ENCODE measurements around the gene PRRT1B.

The PRRT1B gene

DNA sequence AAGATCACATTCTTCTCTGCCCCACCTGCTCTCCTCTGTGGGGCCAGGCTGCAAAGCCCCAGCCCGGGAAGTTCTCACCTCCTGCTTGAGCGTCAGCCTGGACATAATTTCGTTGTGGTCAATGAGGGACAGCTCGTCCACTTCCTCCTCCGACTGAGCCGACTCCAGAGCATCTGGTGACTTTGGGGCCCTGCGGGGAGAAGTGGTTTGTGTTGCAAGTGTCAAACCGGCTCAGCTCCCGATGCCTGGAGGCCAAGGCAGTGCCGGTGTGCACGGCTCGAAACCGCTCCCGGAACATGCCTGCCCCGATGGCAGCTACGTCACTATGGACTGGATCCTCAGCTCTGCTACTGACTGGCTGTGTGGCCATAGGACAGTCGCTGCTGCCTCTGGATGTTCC is 52.8 kb downstream of the PRRT1B start:
- Histone ChIP-seq H4K91ac (ENCODE audit: low read depth, low read length) (no peak overlapping the region), H3K79me2 (ENCODE audit: control insufficient read depth, insufficient read depth, low read length, poor library complexity) (no peaks in the 10 kb centered on the region), H3K4me2 (ENCODE audit: low read length) (no peak overlapping the region), H4K12ac (ENCODE audit: low read depth, low read length) (no peak overlapping the region), H3K27me3 (ENCODE audit: insufficient read depth, low read length) (no peaks in the 10 kb centered on the region), H2BK120ac (ENCODE audit: insufficient read depth, low read length, poor library complexity) (no peak overlapping the region), H3K4me3 (ENCODE audit: low read depth, low read length) (no peak overlapping the region), H3K14ac (ENCODE audit: low read length) (no peak overlapping the region), H3K9ac (ENCODE audit: low read length) (no peak overlapping the region), H3K9me3 (ENCODE audit: insufficient read depth, low read depth, low read length) (no peaks in the 10 kb centered on the region), H3K79me1 (ENCODE audit: low read length) (peaks cover 5% of the 10 kb centered on the region), H2BK12ac (ENCODE audit: low read length) (no peak overlapping the region), H3K27ac (ENCODE audit: low read depth, low read length) (no peak overlapping the region), H2BK5ac (ENCODE audit: low read depth, low read length, poor library complexity) (no peak overlapping the region), H3K4ac (ENCODE audit: low read depth, low read length) (no peak overlapping the region), H3K4me1 (ENCODE audit: control insufficient read depth in 1 of 2, insufficient read depth in 2 of 2, low read length in 2 of 2) (peaks cover 10 to 15% of the 10 kb centered on the region in 2 experiments), H2AFZ (ENCODE audit: insufficient read depth, low read length, poor library complexity) (no peak overlapping the region), H3K18ac (ENCODE audit: low read length) (no peak overlapping the region), H2AK5ac (ENCODE audit: low read length) (no peak overlapping the region), H3K23ac (ENCODE audit: low read length) (no peak overlapping the region), H4K8ac (ENCODE audit: low read depth, low read length) (no peak overlapping the region), H3K36me3 (ENCODE audit: control insufficient read depth in 1 of 2, insufficient read depth in 2 of 2, low read length in 2 of 2) (peaks cover 63 to 77% of the 10 kb centered on the region in 2 experiments)
- peak; percentile 92 to 95 for DNase-seq
- no CpG with 5 or more reads among the region's 17 CpGs for WGBS (ENCODE audit: extremely low coverage, insufficient coverage, insufficient read length)

DNA sequence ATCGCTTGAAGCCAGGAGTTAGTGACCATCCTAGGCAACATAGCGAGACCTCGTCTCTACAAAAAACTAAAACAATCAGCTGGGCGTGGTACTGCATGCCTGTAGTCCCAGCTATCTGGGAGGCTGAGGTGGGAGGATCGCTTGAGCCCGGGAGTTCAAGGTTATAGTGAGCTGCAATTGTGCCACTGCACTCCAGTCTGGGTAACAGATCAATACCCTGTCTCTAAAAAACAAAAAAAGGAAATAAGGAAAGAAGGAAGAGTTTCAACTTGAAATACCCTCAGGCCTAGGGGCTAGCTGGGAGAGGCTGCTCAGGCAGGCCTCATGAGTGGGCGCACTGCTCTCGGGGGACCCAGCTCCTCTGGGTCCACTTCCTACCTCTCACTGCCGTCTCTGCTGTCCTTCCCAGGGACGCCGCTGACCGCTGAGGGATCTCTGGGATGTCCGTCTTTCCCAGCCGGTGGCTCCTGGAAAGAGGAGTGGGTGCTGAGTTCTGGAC is 56.4 kb downstream of the PRRT1B start:
- Histone ChIP-seq H4K8ac (ENCODE audit: low read depth, low read length) (no peak overlapping the region), H3K79me2 (ENCODE audit: control insufficient read depth, insufficient read depth, low read length, poor library complexity) (no peaks in the 10 kb centered on the region), H3K27me3 (ENCODE audit: insufficient read depth, low read length) (no peaks in the 10 kb centered on the region), H2AK5ac (ENCODE audit: low read length) (no peak overlapping the region), H3K9ac (ENCODE audit: low read length) (no peak overlapping the region), H3K27ac (ENCODE audit: low read depth, low read length) (no peak overlapping the region), H4K91ac (ENCODE audit: low read depth, low read length) (no peak overlapping the region), H3K18ac (ENCODE audit: low read length) (no peak overlapping the region), H3K79me1 (ENCODE audit: low read length) (no peaks in the 10 kb centered on the region), H4K12ac (ENCODE audit: low read depth, low read length) (no peak overlapping the region), H3K9me3 (ENCODE audit: insufficient read depth, low read depth, low read length) (no peaks in the 10 kb centered on the region), H3K4me1 (ENCODE audit: control insufficient read depth in 1 of 2, insufficient read depth in 2 of 2, low read length in 2 of 2) (peaks cover 0 to 2% of the 10 kb centered on the region in 2 experiments), H3K4ac (ENCODE audit: low read depth, low read length) (no peak overlapping the region), H3K14ac (ENCODE audit: low read length) (no peak overlapping the region), H2BK120ac (ENCODE audit: insufficient read depth, low read length, poor library complexity) (no peak overlapping the region), H3K4me3 (ENCODE audit: low read depth, low read length) (no peak overlapping the region), H3K23ac (ENCODE audit: low read length) (no peak overlapping the region), H2AFZ (ENCODE audit: insufficient read depth, low read length, poor library complexity) (no peak overlapping the region), H3K36me3 (ENCODE audit: control insufficient read depth in 1 of 2, insufficient read depth in 2 of 2, low read length in 2 of 2) (peaks cover 60 to 74% of the 10 kb centered on the region in 2 experiments), H2BK5ac (ENCODE audit: low read depth, low read length, poor library complexity) (no peak overlapping the region), H2BK12ac (ENCODE audit: low read length) (no peak overlapping the region), H3K4me2 (ENCODE audit: low read length) (no peak overlapping the region)
- no peak for DNase-seq
- WGBS (ENCODE audit: extremely low coverage, insufficient coverage, insufficient read length), result no CpG with 5 or more reads among the region's 14 CpGs

DNA sequence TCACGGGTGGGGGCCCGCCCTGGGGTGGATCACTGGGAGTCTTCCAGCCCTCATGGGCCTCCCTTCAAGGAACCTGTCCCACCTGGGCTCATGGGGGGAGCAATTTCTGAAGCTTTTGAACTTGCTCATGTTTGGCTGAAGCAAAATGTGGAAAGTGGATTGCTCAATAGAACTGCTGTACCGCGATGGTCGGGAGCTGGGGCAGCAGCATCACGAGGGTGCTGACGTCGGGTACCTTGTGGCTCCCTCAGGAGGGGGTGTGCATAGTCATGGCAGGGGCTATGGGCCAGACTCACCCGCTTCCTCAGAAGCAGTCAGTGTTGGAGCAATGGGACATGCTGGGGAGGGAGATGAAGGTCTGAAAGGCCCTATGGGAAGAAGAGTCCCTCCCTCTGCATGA is 57.9 kb downstream of the PRRT1B start:
- H3K4me2 ChIP-seq (ENCODE audit: low read length), result no peak overlapping the region
- H2BK5ac ChIP-seq (ENCODE audit: low read depth, low read length, poor library complexity), result no peak overlapping the region
- no peak overlapping the region for H2BK12ac ChIP-seq (ENCODE audit: low read length)
- H3K14ac ChIP-seq (ENCODE audit: low read length), result no peak overlapping the region
- H3K79me2 ChIP-seq (ENCODE audit: control insufficient read depth, insufficient read depth, low read length, poor library complexity), result no peaks in the 10 kb centered on the region
- H4K8ac ChIP-seq (ENCODE audit: low read depth, low read length), result no peak overlapping the region
- H3K18ac ChIP-seq (ENCODE audit: low read length), result no peak overlapping the region
- H2AFZ ChIP-seq (ENCODE audit: insufficient read depth, low read length, poor library complexity), result no peak overlapping the region
- H3K4me3 ChIP-seq (ENCODE audit: low read depth, low read length), result no peak overlapping the region
- no peaks in the 10 kb centered on the region for H3K27me3 ChIP-seq (ENCODE audit: insufficient read depth, low read length)
- H3K23ac ChIP-seq (ENCODE audit: low read length), result no peak overlapping the region
- no peak overlapping the region for H4K91ac ChIP-seq (ENCODE audit: low read depth, low read length)
- H3K36me3 ChIP-seq (ENCODE audit: control insufficient read depth in 1 of 2, insufficient read depth in 2 of 2, low read length in 2 of 2), result peaks cover 53 to 70% of the 10 kb centered on the region in 2 experiments
- no peaks in the 10 kb centered on the region for H3K9me3 ChIP-seq (ENCODE audit: insufficient read depth, low read depth, low read length)
- H3K27ac ChIP-seq (ENCODE audit: low read depth, low read length), result no peak overlapping the region
- no peak for DNase-seq
- H4K12ac ChIP-seq (ENCODE audit: low read depth, low read length), result no peak overlapping the region
- peaks cover 4 to 7% of the 10 kb centered on the region in 2 experiments for H3K4me1 ChIP-seq (ENCODE audit: control insufficient read depth in 1 of 2, insufficient read depth in 2 of 2, low read length in 2 of 2)
- no CpG with 5 or more reads among the region's 9 CpGs for WGBS (ENCODE audit: extremely low coverage, insufficient coverage, insufficient read length)
- H3K79me1 ChIP-seq (ENCODE audit: low read length), result peaks cover 11% of the 10 kb centered on the region
- no peak overlapping the region for H3K4ac ChIP-seq (ENCODE audit: low read depth, low read length)
- no peak overlapping the region for H2AK5ac ChIP-seq (ENCODE audit: low read length)
- H3K9ac ChIP-seq (ENCODE audit: low read length), result no peak overlapping the region
- H2BK120ac ChIP-seq (ENCODE audit: insufficient read depth, low read length, poor library complexity), result no peak overlapping the region

DNA sequence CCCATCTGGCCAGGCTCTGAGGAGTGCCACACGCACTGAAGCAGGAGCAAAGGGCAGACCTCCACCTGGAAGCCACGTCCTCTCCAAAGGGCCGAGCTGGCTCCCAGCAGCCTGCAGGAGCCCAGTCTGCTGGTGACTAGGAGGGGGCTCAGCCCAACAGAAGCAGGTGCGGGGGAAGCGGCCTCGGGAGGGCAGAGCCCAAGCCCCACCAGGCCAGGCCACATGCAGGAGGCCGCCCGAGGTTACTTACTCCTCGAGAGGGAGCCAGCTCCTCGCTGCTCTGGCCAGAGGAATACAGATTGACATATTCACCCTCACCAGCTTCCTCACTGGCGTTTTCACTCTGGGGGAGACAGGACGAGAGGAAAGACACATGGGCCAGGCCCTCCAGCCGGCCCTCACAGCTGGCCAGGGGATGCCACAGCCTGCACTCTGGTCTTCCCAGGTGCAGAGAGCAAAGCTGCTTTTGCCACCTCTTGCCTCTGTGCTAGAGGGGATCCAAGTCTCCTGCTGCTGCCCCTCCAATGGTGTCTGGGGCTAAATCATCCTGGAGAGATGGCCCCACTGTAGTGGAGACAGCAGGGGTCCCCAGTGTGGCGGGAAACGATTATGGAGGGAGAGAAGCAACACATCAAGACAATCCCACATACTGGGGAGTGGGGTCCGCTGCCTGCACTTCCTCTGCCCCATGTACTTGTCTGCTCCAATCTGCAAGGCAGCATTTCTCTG is 58.6 kb downstream of the PRRT1B start:
- Histone ChIP-seq H2BK120ac (ENCODE audit: insufficient read depth, low read length, poor library complexity) (no peak overlapping the region), H3K18ac (ENCODE audit: low read length) (no peak overlapping the region), H3K23ac (ENCODE audit: low read length) (no peak overlapping the region), H4K12ac (ENCODE audit: low read depth, low read length) (no peak overlapping the region), H3K4me2 (ENCODE audit: low read length) (no peak overlapping the region), H4K91ac (ENCODE audit: low read depth, low read length) (no peak overlapping the region), H2AFZ (ENCODE audit: insufficient read depth, low read length, poor library complexity) (no peak overlapping the region), H3K4me3 (ENCODE audit: low read depth, low read length) (no peak overlapping the region), H2BK5ac (ENCODE audit: low read depth, low read length, poor library complexity) (no peak overlapping the region), H3K79me2 (ENCODE audit: control insufficient read depth, insufficient read depth, low read length, poor library complexity) (no peaks in the 10 kb centered on the region), H3K79me1 (ENCODE audit: low read length) (peaks cover 16% of the 10 kb centered on the region), H4K8ac (ENCODE audit: low read depth, low read length) (no peak overlapping the region), H2BK12ac (ENCODE audit: low read length) (no peak overlapping the region), H2AK5ac (ENCODE audit: low read length) (no peak overlapping the region), H3K4ac (ENCODE audit: low read depth, low read length) (no peak overlapping the region), H3K14ac (ENCODE audit: low read length) (no peak overlapping the region), H3K9ac (ENCODE audit: low read length) (no peak overlapping the region), H3K4me1 (ENCODE audit: control insufficient read depth in 1 of 2, insufficient read depth in 2 of 2, low read length in 2 of 2) (peaks cover 9 to 12% of the 10 kb centered on the region in 2 experiments), H3K27ac (ENCODE audit: low read depth, low read length) (no peak overlapping the region), H3K36me3 (ENCODE audit: control insufficient read depth in 1 of 2, insufficient read depth in 2 of 2, low read length in 2 of 2) (peaks cover 50 to 66% of the 10 kb centered on the region in 2 experiments), H3K27me3 (ENCODE audit: insufficient read depth, low read length) (no peaks in the 10 kb centered on the region), H3K9me3 (ENCODE audit: insufficient read depth, low read depth, low read length) (no peaks in the 10 kb centered on the region)
- no peak for DNase-seq
- WGBS (ENCODE audit: extremely low coverage, insufficient coverage, insufficient read length), result no CpG with 5 or more reads among the region's 16 CpGs

All from trophoblast cell (in vitro differentiated cells and primary cell).